HG02763 (cell line): ENCODE measurements around the gene EVA1C.
"Not testable (repeated sequence)": the region's sequence is repeated elsewhere in the genome, so short reads cannot be mapped to it uniquely, and the experiment has no call there.

ENCODE experiments used
- ATAC-seq: cut with Tn5 transposase; IDR thresholded peaks from one replicate; pipeline ENCODE4 v1.9.1; 2021; ENCODE audit warnings: mild to moderate bottlenecking, moderate library complexity; ENCODE audit not compliant: unreplicated experiment

The EVA1C gene

GRCh38 chr21:32549886-32550285 is 137.4 kb downstream of the EVA1C start:
- no peak for ATAC-seq

DNA sequence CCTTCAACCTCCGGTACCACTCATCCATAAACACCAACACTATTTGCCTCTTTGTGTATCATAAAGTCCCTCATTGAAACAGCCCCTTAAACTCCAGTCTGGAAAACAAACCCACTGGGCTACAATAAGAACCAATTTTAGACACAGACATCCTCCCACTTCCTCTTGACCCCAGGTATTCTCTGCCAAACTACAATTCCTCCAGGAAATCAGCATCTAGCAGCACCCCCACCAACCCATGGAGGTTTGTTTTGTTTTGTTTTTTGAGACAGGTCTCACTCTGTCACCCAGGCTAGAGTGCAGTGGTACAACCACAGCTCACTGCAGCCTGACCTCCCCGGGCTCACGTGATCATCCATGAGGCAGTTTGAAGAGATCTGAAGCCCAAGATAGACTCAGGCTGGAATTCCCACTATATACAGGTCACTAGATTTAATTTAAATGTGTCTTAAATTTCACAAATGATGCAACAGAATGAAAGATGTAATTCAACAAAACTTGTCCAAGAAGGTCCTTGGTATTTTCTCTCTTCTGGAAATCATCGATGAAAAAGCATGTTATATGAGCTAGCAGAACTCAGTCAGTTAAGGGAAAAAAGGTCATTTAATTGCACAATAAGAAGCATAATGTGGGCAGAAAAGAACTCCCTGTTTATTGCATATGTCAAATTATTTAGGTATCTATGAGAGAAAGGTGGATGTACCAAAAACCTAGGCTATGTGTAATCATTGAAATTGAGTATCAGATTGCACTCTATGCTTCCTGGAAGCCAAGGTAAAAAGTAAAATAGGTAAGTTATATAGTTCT is 142.5 kb downstream of the EVA1C start:
- ATAC-seq = no peak

GRCh38 chr21:32558106-32558505 is 145.6 kb downstream of the EVA1C start:
- no peak for ATAC-seq

- ATAC-seq = no peak
These were observed 146.6 kb downstream of the EVA1C start for GRCh38 chr21:32559006-32559610.

GRCh38 chr21:32560896-32561295 is 148.4 kb downstream of the EVA1C start:
- no peak for ATAC-seq

DNA sequence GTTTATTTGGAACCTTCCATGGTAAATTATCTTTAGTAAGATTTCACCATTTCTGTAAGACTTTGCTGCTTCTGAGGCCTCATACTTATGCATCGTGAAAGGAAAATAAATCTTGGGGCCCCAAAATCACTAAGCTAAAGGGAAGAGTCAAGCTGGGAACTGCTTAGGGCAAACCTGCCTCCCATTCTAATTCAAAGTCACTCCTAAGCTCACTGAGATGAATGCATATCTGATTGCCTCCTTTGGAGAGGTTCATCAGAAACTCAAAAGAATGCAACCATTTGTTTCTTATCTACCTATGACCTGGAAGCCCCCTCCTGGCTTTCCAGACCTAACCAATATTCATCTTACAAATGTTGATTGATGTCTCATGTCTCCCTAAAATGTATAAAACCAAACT is 149.0 kb downstream of the EVA1C start:
- not testable (repeated sequence) for ATAC-seq

- no peak for ATAC-seq
These were observed 149.9 kb downstream of the EVA1C start for GRCh38 chr21:32562426-32562825.

- no peak for ATAC-seq
These were observed 150.4 kb downstream of the EVA1C start for GRCh38 chr21:32562915-32563314.
